A549 (cell line): ENCODE results near the gene SLC7A11.

ENCODE experiments used
- CTCF ChIP-seq: fragments of >200 bp; sonication (Bioruptor Twin); formaldehyde crosslinking; IDR thresholded peaks from 3 replicates; pipeline ENCODE4 v1.5.1; 2016
- PHF8 ChIP-seq: fragments of 200-600 bp; sonication (generic); IDR thresholded peaks from 2 replicates; pipeline ENCODE4 v1.6.1; 2016; ENCODE audit warnings: low read depth, mild to moderate bottlenecking, antibody characterized with exemption, moderate library complexity, borderline replicate concordance

DNA sequence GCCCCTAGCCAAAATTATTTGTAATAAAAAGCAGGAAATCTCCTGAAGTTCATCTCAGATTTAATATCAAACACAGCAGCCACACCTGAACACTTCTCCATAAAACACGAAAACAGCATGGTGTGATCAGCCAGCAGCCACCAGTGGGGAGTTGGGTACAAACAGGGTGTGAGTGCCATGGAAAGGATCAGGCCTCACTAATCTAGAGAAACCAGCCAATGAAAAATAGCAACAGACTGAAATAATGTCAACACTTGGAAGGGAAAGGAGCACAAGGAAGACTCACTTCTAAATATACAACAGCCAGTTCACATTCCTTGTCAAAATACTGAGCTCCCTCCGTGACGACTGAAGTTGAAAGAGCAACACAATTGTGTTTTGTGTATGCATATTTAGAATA is 46.0 kb downstream of the SLC7A11 start:
- TF ChIP-seq CTCF (no peak), PHF8 (no peak)
